ENCODE results near the gene AGER. TPM values are rescaled to one million over a fixed set of nuclear protein-coding genes. Genes with fewer than 3 reads are reported as not detected.
"Not testable (repeated sequence)": the region's sequence is repeated elsewhere in the genome, so short reads cannot be mapped to it uniquely, and the experiment has no call there.

AGER gene
- total and polyA plus RNA-seq, 8 donors = 68.0 to 616 (median 93.8) TPM

DNA sequence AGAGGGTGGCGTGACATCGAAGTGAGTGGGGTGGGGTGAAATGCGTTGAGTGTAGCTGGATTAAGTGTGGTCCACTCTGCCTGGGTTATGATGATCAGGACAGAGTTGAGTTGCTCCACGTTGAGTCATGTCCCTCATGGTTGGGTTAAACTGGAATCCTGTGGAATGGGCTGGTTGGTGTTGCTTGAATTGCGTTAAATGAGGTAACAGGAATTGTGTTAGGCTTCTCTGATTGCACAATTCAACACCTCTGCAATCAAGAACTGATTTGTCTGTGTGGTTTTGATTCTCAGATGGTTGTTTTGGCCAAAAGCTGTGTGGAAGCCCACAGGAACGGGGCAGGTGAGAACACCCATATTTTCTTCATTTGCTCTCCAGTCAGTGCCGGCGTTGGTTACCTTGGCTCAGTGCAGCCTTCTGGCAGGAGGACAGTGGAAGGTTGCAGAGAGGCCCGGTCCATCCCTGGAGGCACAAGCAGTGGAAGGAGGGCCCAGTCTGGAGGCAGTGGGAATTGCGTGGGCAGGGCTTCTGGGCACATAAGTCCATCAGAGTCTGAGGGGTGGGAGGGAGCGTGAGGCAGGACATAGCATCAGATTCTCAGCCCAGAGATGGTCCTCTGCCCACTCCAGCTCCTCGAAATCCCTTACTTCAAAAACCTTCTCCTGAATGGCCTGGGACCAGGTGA lies 28.2 kb upstream of the AGER start:
- H3K27me3 ChIP-seq = no peaks in the 10 kb centered on the region
- ATAC-seq (no peak), DNase-seq (no peak)
- no peaks in the 10 kb centered on the region for H3K9me3 ChIP-seq
- TF ChIP-seq, protein P1, sequence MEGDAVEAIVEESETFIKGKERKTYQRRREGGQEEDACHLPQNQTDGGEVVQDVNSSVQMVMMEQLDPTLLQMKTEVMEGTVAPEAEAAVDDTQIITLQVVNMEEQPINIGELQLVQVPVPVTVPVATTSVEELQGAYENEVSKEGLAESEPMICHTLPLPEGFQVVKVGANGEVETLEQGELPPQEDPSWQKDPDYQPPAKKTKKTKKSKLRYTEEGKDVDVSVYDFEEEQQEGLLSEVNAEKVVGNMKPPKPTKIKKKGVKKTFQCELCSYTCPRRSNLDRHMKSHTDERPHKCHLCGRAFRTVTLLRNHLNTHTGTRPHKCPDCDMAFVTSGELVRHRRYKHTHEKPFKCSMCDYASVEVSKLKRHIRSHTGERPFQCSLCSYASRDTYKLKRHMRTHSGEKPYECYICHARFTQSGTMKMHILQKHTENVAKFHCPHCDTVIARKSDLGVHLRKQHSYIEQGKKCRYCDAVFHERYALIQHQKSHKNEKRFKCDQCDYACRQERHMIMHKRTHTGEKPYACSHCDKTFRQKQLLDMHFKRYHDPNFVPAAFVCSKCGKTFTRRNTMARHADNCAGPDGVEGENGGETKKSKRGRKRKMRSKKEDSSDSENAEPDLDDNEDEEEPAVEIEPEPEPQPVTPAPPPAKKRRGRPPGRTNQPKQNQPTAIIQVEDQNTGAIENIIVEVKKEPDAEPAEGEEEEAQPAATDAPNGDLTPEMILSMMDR (IDR thresholded peaks at IDR 0.05) = no peak
- H3K36me3 ChIP-seq = peaks cover 0 to 13% of the 10 kb centered on the region in 2 donors
- no peak overlapping the region for H3K27ac ChIP-seq
- H3K4me1 ChIP-seq = no peaks in the 10 kb centered on the region
- no peak overlapping the region for H3K4me3 ChIP-seq
- intact Hi-C loops (cut with DNase I) = no loop called here

DNA sequence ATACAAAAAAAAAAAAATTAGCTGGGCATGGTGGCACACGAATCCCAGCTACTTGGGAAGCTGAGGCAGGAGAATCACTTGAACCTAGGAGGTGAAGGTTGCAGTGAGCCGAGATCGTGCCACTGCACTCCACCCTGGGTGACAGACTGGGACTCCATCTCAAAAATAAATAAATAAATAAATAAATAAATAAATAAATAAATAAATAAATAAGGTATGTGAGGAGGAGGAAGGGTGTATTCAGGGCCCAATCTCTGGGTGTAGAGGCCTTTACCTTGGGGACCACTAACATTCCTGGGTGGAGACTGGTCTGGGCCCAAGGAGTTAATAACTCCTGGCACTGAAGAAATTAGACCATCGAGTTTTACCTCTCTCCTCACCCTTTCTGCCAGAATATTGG lies 27.4 kb upstream of the AGER start:
- ATAC-seq; intact Hi-C loops (cut with DNase I): not testable (repeated sequence)

DNA sequence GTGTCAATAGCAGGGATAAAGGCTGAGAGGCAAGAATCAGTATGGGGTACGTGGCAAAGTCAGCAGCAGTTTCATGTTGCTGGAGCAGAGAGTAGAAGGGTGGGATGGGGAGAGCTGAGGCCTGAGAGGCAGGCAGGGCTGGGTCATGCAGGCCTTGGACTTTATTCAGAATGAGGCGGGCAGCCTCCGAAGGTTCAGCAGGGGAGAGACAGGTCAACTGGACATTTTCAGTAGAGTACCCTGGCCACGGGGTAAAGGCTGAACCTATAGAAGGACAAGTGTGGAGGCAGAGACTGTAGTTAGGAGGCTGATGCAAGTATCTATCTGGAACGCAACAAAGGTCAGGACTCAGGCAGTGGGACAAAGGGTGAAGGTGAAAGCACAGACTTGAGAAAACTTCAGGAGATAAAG lies 26.1 kb upstream of the AGER start:
- intact Hi-C loops (cut with DNase I) = no loop called here
- DNase-seq = no peak

More for the DNA sequence above, 27.4 kb upstream of the AGER start:
- not testable (repeated sequence) for H3K4me1 ChIP-seq, H3K27ac ChIP-seq, DNase-seq, H3K4me3 ChIP-seq, H3K27me3 ChIP-seq, H3K9me3 ChIP-seq
- H3K36me3 ChIP-seq = peaks cover 0 to 13% of the 10 kb centered on the region in 2 donors

GRCh38 chr6:32208996-32209395 lies 24.9 kb upstream of the AGER start:
- intact Hi-C loops (cut with DNase I) = no loop called here
- Histone ChIP-seq H3K4me3 (no peak overlapping the region), H3K27me3 (peaks cover 0 to 4% of the 10 kb centered on the region in 2 donors), H3K9me3 (no peaks in the 10 kb centered on the region), H3K36me3 (peaks cover 0 to 13% of the 10 kb centered on the region in 2 donors), H3K27ac (no peak overlapping the region), H3K4me1 (no peaks in the 10 kb centered on the region)
- ATAC-seq (no peak), DNase-seq (no peak)
- TF ChIP-seq, protein P1 (IDR thresholded peaks at IDR 0.05) = no peak

More for the DNA sequence above, 26.1 kb upstream of the AGER start:
- H3K9me3 ChIP-seq = no peaks in the 10 kb centered on the region
- H3K27ac ChIP-seq = no peak overlapping the region
- TF ChIP-seq, protein P1 (IDR thresholded peaks at IDR 0.05) = no peak
- no peaks in the 10 kb centered on the region for H3K27me3 ChIP-seq
- H3K4me3 ChIP-seq = no peak overlapping the region
- no peak for ATAC-seq
- peaks cover 0 to 13% of the 10 kb centered on the region in 2 donors for H3K36me3 ChIP-seq
- no peaks in the 10 kb centered on the region for H3K4me1 ChIP-seq

DNA sequence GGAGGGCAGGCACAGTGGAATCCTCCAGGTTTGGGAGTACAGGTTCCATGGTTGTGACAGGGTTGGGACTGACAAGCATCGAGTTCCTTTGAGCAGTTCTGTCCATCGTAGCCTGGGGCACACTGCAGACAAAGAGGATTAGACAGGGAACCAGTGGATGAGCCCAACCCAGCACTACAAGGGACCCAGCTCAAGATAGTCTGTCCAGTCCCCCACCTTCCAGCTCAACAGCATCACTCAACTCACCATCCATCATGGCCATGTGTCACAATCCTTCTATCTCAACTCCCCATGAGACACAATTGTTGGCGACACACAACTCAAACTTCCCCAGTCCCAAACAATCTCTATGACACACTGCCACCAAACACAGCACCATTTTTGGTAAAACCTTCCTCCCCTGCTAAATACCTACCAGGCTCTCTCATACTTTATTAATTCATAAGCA lies 20.2 kb upstream of the AGER start:
- H3K4me3 ChIP-seq = no peak overlapping the region
- peaks cover 0 to 20% of the 10 kb centered on the region in 2 donors for H3K36me3 ChIP-seq
- no peak for ATAC-seq
- H3K4me1 ChIP-seq = no peaks in the 10 kb centered on the region
- peaks cover 0 to 25% of the 10 kb centered on the region in 2 donors for H3K27me3 ChIP-seq
- TF ChIP-seq, protein P1 (IDR thresholded peaks at IDR 0.05) = no peak
- DNase-seq = no peak
- no peak overlapping the region for H3K27ac ChIP-seq
- intact Hi-C loops (cut with DNase I) = no loop called here
- no peaks in the 10 kb centered on the region for H3K9me3 ChIP-seq
